SIG-M5 (cell line): Measurements from ENCODE around the gene IPO9.

Experiments
- DNase-seq: peaks from one replicate; lab custom pipeline; 2025; lab: John Stamatoyannopoulos, UW

IPO9 gene

GRCh38 chr1:201906336-201906735 lies 77.4 kb downstream of the IPO9 start:
- DNase-seq, result no peak

- DNase-seq, result no peak
Measured at GRCh38 chr1:201907621-201908020, 78.7 kb downstream of the IPO9 start.

GRCh38 chr1:201911826-201912571 lies 83.0 kb downstream of the IPO9 start:
- no peak for DNase-seq

- no peak for DNase-seq
Measured at GRCh38 chr1:201912832-201913231, 83.9 kb downstream of the IPO9 start.

GRCh38 chr1:201914456-201915235 lies 85.7 kb downstream of the IPO9 start:
- DNase-seq, result no peak

- DNase-seq, result no peak
Measured at GRCh38 chr1:201916649-201917249, 87.8 kb downstream of the IPO9 start.

- DNase-seq, result no peak
Measured at GRCh38 chr1:201917362-201918033, 88.5 kb downstream of the IPO9 start.

GRCh38 chr1:201918343-201918742 lies 89.4 kb downstream of the IPO9 start:
- DNase-seq, result no peak

- no peak for DNase-seq
Measured at GRCh38 chr1:201921952-201922558, 93.1 kb downstream of the IPO9 start.

GRCh38 chr1:201925301-201925567 lies 96.3 kb downstream of the IPO9 start:
- DNase-seq, result no peak

GRCh38 chr1:201925981-201926645 lies 97.2 kb downstream of the IPO9 start:
- no peak for DNase-seq

- DNase-seq, result no peak
Measured at GRCh38 chr1:201928266-201928665, 99.3 kb downstream of the IPO9 start.

GRCh38 chr1:201930137-201930536 lies 101.2 kb downstream of the IPO9 start:
- no peak for DNase-seq

- DNase-seq, result no peak
Measured at GRCh38 chr1:201930803-201931202, 101.8 kb downstream of the IPO9 start.
